Astrocyte of the hippocampus (primary cell): ENCODE measurements around the gene PPP1R1B.
A peak's percentile ranks its signal among the peaks of the same experiment; 100 is the strongest.

ENCODE experiments used
- DNase-seq: peaks from one replicate; pipeline ENCODE4 v3.0.0; 2011; ENCODE audit warnings: low read depth, low spot score

Gene PPP1R1B

GRCh38 chr17:39652587-39653315, 26.0 kb downstream of the PPP1R1B start:
- DNase-seq, result peak; percentile 39

GRCh38 chr17:39653316-39653661, 26.5 kb downstream of the PPP1R1B start:
- DNase-seq, result no peak

GRCh38 chr17:39653662-39654331, 27.0 kb downstream of the PPP1R1B start:
- DNase-seq, result peak; percentile 40

GRCh38 chr17:39655105-39655504, 28.4 kb downstream of the PPP1R1B start:
- no peak for DNase-seq

GRCh38 chr17:39658346-39658745, 31.6 kb downstream of the PPP1R1B start:
- no peak for DNase-seq

GRCh38 chr17:39658760-39659159, 32.0 kb downstream of the PPP1R1B start:
- DNase-seq, result no peak

- no peak for DNase-seq
These were observed 32.7 kb downstream of the PPP1R1B start for GRCh38 chr17:39659279-39660010.

GRCh38 chr17:39660011-39660360, 33.2 kb downstream of the PPP1R1B start:
- DNase-seq, result no peak

GRCh38 chr17:39660397-39661385, 33.9 kb downstream of the PPP1R1B start:
- no peak for DNase-seq

- DNase-seq, result no peak
These were observed 35.2 kb downstream of the PPP1R1B start for GRCh38 chr17:39661744-39662541.

GRCh38 chr17:39662551-39663339, 36.0 kb downstream of the PPP1R1B start:
- no peak for DNase-seq

- DNase-seq, result no peak
These were observed 36.6 kb downstream of the PPP1R1B start for GRCh38 chr17:39663340-39663687.

- DNase-seq, result peak; percentile 33
These were observed 37.2 kb downstream of the PPP1R1B start for GRCh38 chr17:39663688-39664580.

GRCh38 chr17:39664581-39665561, 38.1 kb downstream of the PPP1R1B start, which contains the start of gene TCAP:
Gene TCAP (plus strand): TSS chr17:39665349. CDS start chr17:39665360, 11 bp downstream.
- no peak for DNase-seq

- DNase-seq, result no peak
These were observed 39.0 kb downstream of the PPP1R1B start for GRCh38 chr17:39665642-39666224.

GRCh38 chr17:39666231-39666600, 39.5 kb downstream of the PPP1R1B start:
- no peak for DNase-seq

GRCh38 chr17:39666601-39667261, 40.0 kb downstream of the PPP1R1B start:
- no peak for DNase-seq
